ENCODE results near the gene NEO1. TPM values are rescaled to one million over a fixed set of nuclear protein-coding genes. Genes with fewer than 3 reads are reported as not detected.

Gene NEO1
- total RNA-seq, 2 donors from 2014 or later: 14.4 to 15.9 TPM

GRCh38 chr15:73303636-73304035 is 251.4 kb downstream of the NEO1 start:
- no peaks in the 10 kb centered on the region for H3K9me3 ChIP-seq
- no peaks in the 10 kb centered on the region for H3K4me1 ChIP-seq
- no peaks in the 10 kb centered on the region for H3K27me3 ChIP-seq
- no peak for TF ChIP-seq CTCF (IDR thresholded peaks at IDR 0.05)
- DNase-seq (ENCODE audit: low spot score): no peak
- no peak overlapping the region for H3K27ac ChIP-seq
- peaks cover 22% of the 10 kb centered on the region for H3K36me3 ChIP-seq
- no peak overlapping the region for H3K4me3 ChIP-seq

- Histone ChIP-seq H3K4me1 (no peaks in the 10 kb centered on the region), H3K36me3 (peaks cover 22% of the 10 kb centered on the region), H3K27me3 (no peaks in the 10 kb centered on the region), H3K9me3 (no peaks in the 10 kb centered on the region), H3K4me3 (no peak overlapping the region), H3K27ac (no peak overlapping the region)
- peak in 1 of 2 donors; percentile 67 for TF ChIP-seq CTCF (IDR thresholded peaks at IDR 0.05)
- DNase-seq (ENCODE audit: low spot score): no peak
Measured at GRCh38 chr15:73305331-73306211, 253.3 kb downstream of the NEO1 start.

- Histone ChIP-seq H3K4me3 (no peak overlapping the region), H3K9me3 (no peaks in the 10 kb centered on the region), H3K27ac (no peak overlapping the region), H3K4me1 (no peaks in the 10 kb centered on the region), H3K36me3 (no peaks in the 10 kb centered on the region), H3K27me3 (no peaks in the 10 kb centered on the region)
- no peak for TF ChIP-seq CTCF (IDR thresholded peaks at IDR 0.05)
- no peak for DNase-seq (ENCODE audit: low spot score)
Measured at GRCh38 chr15:73308305-73308704, 256.0 kb downstream of the NEO1 start.

GRCh38 chr15:73313861-73314260 is 261.6 kb downstream of the NEO1 start:
- H3K4me1 ChIP-seq: no peaks in the 10 kb centered on the region
- H3K27ac ChIP-seq: no peak overlapping the region
- TF ChIP-seq CTCF (IDR thresholded peaks at IDR 0.05): no peak
- no peaks in the 10 kb centered on the region for H3K36me3 ChIP-seq
- H3K4me3 ChIP-seq: no peak overlapping the region
- no peaks in the 10 kb centered on the region for H3K27me3 ChIP-seq
- no peak for DNase-seq (ENCODE audit: low spot score)
- H3K9me3 ChIP-seq: no peaks in the 10 kb centered on the region

GRCh38 chr15:73317651-73318462 is 265.6 kb downstream of the NEO1 start:
- H3K36me3 ChIP-seq: peaks cover 6% of the 10 kb centered on the region
- H3K27me3 ChIP-seq: no peaks in the 10 kb centered on the region
- no peaks in the 10 kb centered on the region for H3K9me3 ChIP-seq
- H3K4me1 ChIP-seq: no peaks in the 10 kb centered on the region
- H3K4me3 ChIP-seq: no peak overlapping the region
- no peak for TF ChIP-seq CTCF (IDR thresholded peaks at IDR 0.05)
- no peak overlapping the region for H3K27ac ChIP-seq
- DNase-seq (ENCODE audit: low spot score): no peak

Data from right atrium auricular region (tissue), 2 donors.